ENCODE data around the gene JAKMIP1.

Gene JAKMIP1

GRCh38 chr4:6152869-6153705 lies 47.3 kb downstream of the JAKMIP1 start:
- POLR2A ChIA-PET, result no interaction called here
- DNase-seq (ENCODE audit: extremely low spot score), result no peak
- CTCF ChIA-PET, result no interaction called here
- TF ChIP-seq BHLHE40 (IDR thresholded peaks at IDR 0.05; ENCODE audit: borderline replicate concordance), result no peak
- TF ChIP-seq HDGF (IDR thresholded peaks at IDR 0.05; ENCODE audit: borderline replicate concordance), result no peak
- no peak for TF ChIP-seq PKNOX1 (IDR thresholded peaks at IDR 0.05)

- ChIA-PET CTCF (interaction anchor here (0.5 kb wide), 1 partner anchor 130 kb away, joined by 3 read pairs; no protein-coding TSS in a partner anchor), POLR2A (no interaction called here)
- no peak for DNase-seq (ENCODE audit: extremely low spot score)
- no peak for TF ChIP-seq ZNF384 (IDR thresholded peaks at IDR 0.05)
These were observed 50.2 kb downstream of the JAKMIP1 start for GRCh38 chr4:6150046-6150735.

- ChIA-PET CTCF (no interaction called here), POLR2A (no interaction called here)
- DNase-seq (ENCODE audit: extremely low spot score), result no peak
- TF ChIP-seq SP1 (IDR thresholded peaks at IDR 0.05), result no peak
- no peak for TF ChIP-seq TARDBP (IDR thresholded peaks at IDR 0.05)
- TF ChIP-seq FOXK2 (IDR thresholded peaks at IDR 0.05), result no peak
- no peak for TF ChIP-seq SUZ12 (IDR thresholded peaks at IDR 0.05)
- no peak for TF ChIP-seq ZNF384 (IDR thresholded peaks at IDR 0.05)
- TF ChIP-seq ARNT (IDR thresholded peaks at IDR 0.05), result no peak
- TF ChIP-seq LEF1 (IDR thresholded peaks at IDR 0.05; ENCODE audit: borderline replicate concordance), result no peak
- TF ChIP-seq L3MBTL2 (conservative IDR thresholded peaks at IDR 0.05), result no peak
- no peak for TF ChIP-seq HDGF (IDR thresholded peaks at IDR 0.05; ENCODE audit: borderline replicate concordance)
- no peak for TF ChIP-seq FOXM1 (IDR thresholded peaks at IDR 0.05; ENCODE audit: borderline replicate concordance)
- TF ChIP-seq PKNOX1 (IDR thresholded peaks at IDR 0.05), result no peak
These were observed 51.7 kb downstream of the JAKMIP1 start for GRCh38 chr4:6148506-6149205.

- no peak for DNase-seq (ENCODE audit: extremely low spot score)
- TF ChIP-seq SUZ12 (IDR thresholded peaks at IDR 0.05) (no peak), BHLHE40 (IDR thresholded peaks at IDR 0.05; ENCODE audit: borderline replicate concordance) (no peak), SP1 (IDR thresholded peaks at IDR 0.05) (no peak), CTBP1 (IDR thresholded peaks at IDR 0.05; ENCODE audit: borderline replicate concordance) (no peak), L3MBTL2 (conservative IDR thresholded peaks at IDR 0.05) (no peak), FOXK2 (IDR thresholded peaks at IDR 0.05) (no peak), HDGF (IDR thresholded peaks at IDR 0.05; ENCODE audit: borderline replicate concordance) (no peak), TARDBP (IDR thresholded peaks at IDR 0.05) (no peak), LEF1 (IDR thresholded peaks at IDR 0.05; ENCODE audit: borderline replicate concordance) (no peak), ELF4 (IDR thresholded peaks at IDR 0.05) (no peak), ZNF384 (IDR thresholded peaks at IDR 0.05) (no peak), FOXM1 (IDR thresholded peaks at IDR 0.05; ENCODE audit: borderline replicate concordance) (no peak), FOXA1 (IDR thresholded peaks at IDR 0.05) (no peak), NFRKB (IDR thresholded peaks at IDR 0.05) (no peak)
- ChIA-PET CTCF (no interaction called here), POLR2A (no interaction called here)
These were observed 52.9 kb downstream of the JAKMIP1 start for GRCh38 chr4:6147441-6147840.

GRCh38 chr4:6143603-6144181 lies 56.7 kb downstream of the JAKMIP1 start:
- no peak for TF ChIP-seq PKNOX1 (IDR thresholded peaks at IDR 0.05)
- TF ChIP-seq TARDBP (IDR thresholded peaks at IDR 0.05), result no peak
- no peak for TF ChIP-seq HDGF (IDR thresholded peaks at IDR 0.05; ENCODE audit: borderline replicate concordance)
- no peak for TF ChIP-seq SUZ12 (IDR thresholded peaks at IDR 0.05)
- no peak for TF ChIP-seq L3MBTL2 (conservative IDR thresholded peaks at IDR 0.05)
- TF ChIP-seq CTBP1 (IDR thresholded peaks at IDR 0.05; ENCODE audit: borderline replicate concordance), result no peak
- no peak for TF ChIP-seq NFRKB (IDR thresholded peaks at IDR 0.05)
- no peak for TF ChIP-seq SP1 (IDR thresholded peaks at IDR 0.05)
- TF ChIP-seq BHLHE40 (IDR thresholded peaks at IDR 0.05; ENCODE audit: borderline replicate concordance), result no peak
- no peak for TF ChIP-seq ZNF384 (IDR thresholded peaks at IDR 0.05)
- TF ChIP-seq FOXA1 (IDR thresholded peaks at IDR 0.05), result no peak
- no peak for TF ChIP-seq LEF1 (IDR thresholded peaks at IDR 0.05; ENCODE audit: borderline replicate concordance)
- TF ChIP-seq ARNT (IDR thresholded peaks at IDR 0.05), result no peak
- TF ChIP-seq FOXM1 (IDR thresholded peaks at IDR 0.05; ENCODE audit: borderline replicate concordance), result no peak
- TF ChIP-seq FOXK2 (IDR thresholded peaks at IDR 0.05), result no peak
- TF ChIP-seq ELF4 (IDR thresholded peaks at IDR 0.05), result no peak
- DNase-seq (ENCODE audit: extremely low spot score), result no peak
- ChIA-PET POLR2A (no interaction called here), CTCF (no interaction called here)
